COR-L47 (cell line): ENCODE data around the gene MAP3K14.
"Not testable (repeated sequence)": the region's sequence is repeated elsewhere in the genome, so short reads cannot be mapped to it uniquely, and the experiment has no call there.

Experiments
- DNase-seq: peaks from one replicate; lab custom pipeline; 2025; lab: John Stamatoyannopoulos, UW

Gene MAP3K14

DNA sequence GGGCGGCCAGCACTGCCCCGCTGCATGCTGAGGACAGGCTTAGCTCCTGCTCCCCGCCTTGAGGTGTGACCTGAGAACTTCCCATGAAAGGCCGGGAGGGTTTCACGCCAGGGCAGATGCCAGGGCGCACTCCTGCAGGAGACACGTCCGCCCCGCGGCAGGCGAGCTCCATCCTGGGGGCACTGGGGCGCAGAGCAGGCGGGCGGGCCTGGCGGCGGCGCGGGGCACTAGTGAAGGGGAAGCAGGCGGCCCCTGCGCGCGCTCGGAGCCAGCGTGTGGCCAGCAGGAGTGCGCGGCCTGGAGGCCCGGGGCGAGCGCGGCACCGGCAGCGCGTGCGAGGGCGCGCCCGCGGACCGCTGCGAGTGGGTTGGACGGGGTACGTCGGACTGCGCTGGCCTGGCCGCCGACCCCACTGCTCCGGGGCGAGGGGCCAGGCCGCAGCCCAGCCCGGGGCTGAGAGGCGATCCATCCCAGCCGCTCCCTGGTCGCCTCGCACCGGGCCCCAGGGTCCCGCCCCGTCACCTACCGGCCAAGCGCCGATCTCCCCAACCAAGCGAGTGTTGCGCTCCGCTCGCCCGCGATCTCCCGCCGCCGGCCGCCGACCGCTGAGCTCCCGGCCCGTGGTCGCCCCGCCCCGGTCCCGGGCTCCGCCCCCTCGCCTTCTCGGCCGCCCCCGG is at the start of gene MAP3K14:
Gene MAP3K14 (minus strand): TSS at position 587 of the 677 bp plus-strand sequence. CDS start 26,275 bp downstream, outside the sequence.
- peak; percentile 64 for DNase-seq

DNA sequence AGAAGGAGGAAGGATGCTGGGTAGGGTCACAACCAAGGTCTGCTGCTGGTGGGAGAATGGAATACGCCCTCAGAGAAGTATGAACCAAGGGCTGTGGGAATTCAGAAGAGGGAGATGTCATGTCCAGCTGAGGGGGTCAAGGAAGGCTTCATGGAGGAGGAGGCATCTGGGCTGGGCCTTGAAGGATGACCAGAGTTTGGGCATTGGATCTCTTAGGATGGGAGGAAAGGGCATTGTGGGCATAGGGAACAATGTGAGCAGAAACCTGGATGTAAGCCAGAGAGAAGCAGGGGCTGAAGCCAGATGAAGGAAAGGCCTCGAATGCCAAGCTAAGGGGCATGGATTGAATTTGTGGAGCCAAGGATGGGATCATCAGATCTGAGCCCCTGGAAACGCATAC is 49.2 kb upstream of the MAP3K14 start:
- DNase-seq = no peak

DNA sequence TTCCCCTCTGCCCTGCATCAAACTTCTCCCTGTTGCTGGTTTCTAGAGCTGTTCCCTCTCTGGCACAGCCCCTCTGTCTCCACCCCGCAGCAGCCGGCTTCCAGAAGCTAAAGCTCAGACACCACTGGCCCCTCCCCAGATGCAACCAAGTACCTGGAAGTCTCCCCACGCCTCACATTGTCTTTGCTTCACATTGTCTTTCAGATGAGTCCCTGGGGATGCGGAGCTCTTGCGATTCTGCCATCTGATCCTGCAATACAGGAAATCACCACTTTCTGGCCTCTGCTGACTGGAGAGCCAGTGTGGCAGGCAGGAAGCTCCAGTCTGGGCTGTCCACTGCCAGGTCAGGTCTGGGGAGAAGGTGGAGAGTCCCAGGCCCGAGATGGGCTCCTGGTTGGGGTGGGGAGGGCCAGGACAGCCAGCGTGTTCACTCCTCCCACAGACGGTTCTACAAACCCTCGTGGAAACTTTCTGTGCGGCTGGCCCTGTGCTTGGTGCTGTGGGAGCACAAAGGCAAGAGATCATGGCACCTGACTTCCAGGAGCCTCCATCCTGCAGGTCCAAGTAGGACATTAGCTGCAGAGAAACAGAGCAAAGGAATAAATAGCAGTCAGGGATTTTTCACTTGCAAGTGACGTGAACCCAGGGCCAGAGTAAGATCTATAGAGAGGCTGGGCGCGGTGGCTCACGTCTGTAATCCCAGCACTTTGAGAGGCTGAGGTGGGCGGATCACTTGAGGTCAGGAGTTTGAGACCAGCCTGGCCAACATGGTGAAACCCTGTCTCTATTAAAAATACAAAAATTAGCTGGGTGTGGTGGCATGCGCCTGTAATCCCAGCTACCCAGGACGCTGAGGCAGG is 47.9 kb upstream of the MAP3K14 start:
- DNase-seq = peak; percentile 53

DNA sequence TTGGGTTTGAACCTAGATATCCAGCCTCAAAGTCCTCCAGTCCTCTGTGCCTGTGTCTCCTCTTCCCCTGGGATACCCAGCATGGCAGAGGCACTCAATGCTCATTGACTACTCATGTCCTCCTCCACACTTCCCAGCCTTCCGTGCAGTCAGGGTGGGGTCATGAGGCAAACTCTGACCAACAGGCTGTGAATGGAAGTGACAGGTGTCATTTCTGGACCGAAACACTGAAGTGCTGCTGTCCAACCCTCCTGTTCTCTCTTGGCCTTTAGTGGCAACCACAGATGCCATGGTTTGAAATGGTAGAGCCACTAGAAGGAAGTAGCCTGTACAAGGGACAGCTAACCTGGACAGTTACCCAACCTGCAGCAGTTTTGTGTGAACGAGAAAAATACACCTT is 46.7 kb upstream of the MAP3K14 start:
- DNase-seq = no peak

DNA sequence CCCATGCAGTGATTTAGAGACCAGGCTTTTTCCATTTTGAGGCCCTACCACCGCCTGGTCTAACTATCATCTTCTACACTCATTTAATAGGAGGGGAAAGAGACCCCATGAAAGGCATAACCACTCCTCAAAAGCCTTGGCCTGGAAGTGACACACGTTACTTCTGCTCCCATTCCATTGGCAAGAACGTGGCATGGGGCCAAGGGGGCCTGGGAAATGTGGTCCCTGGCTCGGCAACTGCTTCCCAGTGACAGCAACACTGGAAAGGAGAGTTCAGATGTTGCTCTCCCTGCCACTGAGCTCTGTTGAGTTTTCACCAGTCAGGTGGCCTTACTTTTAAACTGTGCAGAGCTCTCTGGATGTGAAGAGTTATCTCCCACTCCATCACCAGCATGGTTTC is 45.2 kb upstream of the MAP3K14 start:
- DNase-seq = no peak

DNA sequence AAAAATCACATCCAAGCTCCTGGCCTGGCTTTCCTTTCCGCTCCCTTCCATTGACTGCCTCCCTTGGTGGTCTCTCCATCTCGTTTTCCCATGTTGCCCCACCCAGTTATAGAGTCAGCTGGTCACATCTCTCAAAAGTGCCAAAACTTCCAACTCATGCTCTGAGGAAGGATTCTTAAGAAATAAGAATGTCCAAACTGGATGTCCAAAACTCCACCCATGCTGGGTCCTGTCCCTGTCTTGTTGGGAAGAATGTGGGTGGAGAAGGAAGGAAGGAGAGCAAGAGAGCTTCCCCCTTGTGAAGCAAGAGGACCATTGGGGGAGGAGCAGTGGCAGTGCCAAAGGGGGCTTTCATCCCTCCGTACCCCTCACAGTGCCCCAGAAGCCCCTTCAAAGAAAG is 44.6 kb upstream of the MAP3K14 start:
- no peak for DNase-seq

DNA sequence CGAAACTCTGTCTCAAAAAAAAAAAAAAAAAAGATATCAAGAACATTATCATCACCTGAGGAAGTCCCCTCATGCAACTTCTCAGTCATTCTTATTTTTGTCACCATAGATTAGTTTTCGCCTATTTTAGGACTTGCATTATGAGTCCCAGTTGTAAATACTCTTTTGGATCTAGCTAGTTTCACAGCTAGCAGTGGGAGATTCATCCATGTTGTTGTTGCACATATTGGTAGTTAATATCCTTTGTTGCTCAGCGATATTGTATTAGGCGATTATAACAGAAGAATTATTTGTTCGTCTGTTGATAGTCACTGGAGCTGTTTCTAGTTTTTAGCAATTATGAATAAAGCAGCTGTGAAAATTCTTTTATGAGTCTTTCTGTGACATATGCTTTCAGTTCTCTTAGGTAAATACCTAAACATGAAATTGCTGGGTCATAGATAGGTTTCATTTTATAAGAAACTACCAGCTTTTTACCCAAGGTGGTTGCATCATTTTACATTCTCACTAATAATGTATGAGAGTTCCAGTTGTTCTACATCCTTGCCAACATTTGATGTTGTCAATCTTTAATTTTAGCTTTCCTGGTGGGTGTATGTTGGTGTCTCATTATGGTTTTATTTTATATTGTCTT is 40.7 kb upstream of the MAP3K14 start:
- no peak for DNase-seq

DNA sequence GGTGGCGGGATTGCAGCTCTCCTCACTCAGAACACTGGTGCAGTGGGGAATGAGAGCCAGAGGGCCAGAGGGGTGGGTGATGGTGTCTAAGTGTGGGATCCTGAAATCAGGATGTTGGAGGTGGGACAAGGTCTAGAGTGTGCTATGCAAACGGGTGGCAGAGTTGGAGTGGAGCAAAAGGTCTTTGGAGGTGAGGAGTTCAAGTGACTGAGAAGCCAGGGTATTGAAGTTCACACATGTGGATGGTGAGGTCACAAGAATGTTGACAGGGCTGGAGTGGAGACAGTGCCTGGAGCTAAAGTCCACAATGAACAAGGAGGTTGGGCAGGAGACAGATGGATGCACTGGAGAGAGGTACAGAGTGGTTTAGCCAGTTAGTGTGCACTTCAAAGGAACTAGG is 38.3 kb upstream of the MAP3K14 start:
- no peak for DNase-seq

DNA sequence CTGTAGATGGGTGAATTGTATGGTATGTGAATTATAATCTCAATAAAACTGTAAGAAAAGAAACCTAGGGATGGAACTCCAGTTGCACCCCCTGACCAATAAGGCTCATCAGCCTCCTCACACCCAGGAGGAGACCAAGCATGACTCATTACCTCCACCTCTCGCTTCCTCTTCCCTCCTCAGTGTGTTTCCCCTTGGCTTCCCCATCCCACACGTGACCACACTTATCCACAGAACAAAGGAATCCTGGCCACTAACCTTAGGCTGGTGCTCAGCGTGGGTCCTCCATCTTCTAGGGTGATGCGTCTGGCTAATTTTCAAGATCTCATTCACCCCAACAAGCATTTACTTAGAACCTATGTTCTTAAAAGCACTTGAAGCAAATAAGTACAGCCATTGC is 36.2 kb upstream of the MAP3K14 start:
- no peak for DNase-seq

DNA sequence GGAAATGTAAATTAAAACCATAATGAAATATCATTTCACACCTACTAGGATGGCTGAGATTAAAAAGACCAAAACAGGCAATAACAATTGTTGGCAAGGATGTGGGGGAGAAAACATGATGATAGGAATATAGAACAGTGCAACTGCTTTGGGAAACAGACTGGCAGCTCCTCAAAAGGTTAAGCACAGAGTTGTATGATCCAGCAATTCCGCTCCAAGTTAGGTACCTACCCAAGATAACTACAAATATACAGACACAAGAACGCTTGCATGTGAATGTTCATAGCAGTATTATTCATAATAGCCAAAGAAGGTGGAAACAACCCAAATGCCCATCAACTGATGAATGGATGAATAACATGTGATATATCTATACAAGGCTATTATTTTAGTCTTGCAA is 35.0 kb upstream of the MAP3K14 start:
- no peak for DNase-seq

DNA sequence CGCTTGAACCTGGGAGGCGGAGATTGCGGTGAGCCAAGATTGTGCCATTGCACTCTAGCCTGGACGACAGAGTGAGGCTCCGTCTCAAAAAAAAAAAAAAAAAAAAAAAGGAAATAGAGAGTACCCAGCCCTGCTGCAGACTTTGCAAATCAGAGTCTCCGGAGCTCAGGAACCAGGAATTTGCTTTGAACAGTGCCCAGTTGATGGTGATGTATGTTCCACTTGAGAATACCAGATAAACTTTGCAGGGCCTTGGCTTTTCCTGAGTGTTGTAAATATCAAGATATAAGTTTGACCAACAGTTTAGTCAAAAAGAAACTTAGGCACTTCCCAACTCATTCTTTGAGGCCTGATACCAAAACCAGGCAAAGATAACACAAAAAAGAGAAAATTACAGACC is 30.6 kb upstream of the MAP3K14 start:
- no peak for DNase-seq

DNA sequence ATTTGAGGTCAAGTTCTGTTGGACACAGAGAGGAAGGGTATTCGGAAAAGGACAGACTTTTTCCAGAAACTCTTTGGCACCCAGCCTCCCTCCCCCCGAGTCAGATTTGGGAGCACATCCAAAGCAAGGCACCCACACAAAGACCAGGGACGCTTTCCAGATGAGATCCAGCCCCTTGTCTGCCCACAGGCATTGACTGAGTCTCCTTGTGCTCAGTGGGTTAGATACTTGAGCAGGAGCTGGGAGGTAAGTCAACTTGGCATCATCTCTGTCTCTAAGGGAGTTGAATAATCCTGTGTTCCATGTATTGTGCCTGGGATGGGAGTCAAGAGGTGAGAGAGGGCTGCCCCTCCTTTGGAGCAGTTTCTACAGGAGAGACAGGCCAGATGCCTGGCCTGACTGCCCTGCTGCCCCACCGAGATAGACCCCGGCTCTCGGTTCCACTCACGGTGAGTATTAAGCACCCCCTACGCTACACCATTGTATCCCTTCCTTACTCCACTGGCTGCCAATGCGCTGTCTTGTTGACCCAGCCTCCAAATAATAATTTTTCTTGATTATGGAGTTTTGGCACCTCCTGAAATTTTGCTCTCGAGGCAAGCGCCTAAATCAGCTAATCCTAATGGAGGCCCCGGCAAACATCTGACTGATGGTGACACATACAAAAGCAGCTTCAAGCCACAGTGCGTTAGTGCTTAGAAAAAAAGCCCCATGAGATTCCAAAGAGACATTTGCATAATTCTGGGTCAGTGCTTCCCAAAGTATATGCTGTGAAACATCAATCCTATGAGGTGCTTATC is 29.6 kb upstream of the MAP3K14 start:
- DNase-seq = no peak

DNA sequence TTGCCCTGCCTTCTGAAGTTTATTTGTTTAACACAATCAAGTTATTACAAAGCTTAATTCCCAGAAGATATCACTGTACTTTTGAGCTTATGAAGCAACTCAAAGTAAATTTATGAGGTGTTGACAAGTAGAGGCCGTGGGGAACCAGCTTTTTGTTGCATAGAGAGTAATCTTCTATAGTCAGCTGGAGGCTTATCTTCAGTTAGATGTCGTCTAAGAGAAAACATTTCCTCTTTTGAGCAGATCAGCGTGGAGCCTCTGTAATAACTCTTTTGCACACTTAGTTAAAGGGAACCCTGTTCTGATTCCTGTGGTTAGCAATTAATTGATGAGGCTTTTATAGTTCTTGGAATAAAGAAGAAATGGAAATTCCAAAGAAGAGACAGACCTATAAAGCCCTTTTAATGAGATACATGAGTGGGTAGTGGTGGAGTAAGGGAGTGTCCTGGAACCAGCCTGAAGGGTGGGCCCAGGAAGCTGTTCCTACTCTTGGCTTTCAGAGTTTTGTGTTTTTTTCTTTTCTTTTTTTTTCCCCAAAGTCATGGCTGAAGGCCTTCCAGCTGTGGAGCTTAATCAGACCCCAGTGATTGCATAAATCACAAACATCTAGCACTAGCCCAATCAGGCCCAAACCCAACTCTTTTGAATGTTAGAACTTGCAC is 28.9 kb upstream of the MAP3K14 start:
- DNase-seq = no peak

DNA sequence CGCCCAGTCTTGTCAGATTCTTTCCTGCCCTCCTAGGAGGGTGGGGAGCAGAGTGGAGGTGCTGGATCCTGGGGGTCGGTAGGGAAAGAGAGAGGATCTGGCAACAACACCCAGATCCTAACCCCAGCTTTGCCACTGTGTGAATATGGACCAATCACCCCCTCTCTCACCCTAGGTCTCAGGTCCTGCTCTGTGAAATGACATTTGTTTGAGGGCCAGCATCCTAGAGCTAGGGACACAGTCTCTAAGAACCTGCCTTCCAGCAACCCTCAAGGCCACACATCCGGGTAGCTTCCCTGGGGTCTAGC is 28.4 kb upstream of the MAP3K14 start:
- no peak for DNase-seq

DNA sequence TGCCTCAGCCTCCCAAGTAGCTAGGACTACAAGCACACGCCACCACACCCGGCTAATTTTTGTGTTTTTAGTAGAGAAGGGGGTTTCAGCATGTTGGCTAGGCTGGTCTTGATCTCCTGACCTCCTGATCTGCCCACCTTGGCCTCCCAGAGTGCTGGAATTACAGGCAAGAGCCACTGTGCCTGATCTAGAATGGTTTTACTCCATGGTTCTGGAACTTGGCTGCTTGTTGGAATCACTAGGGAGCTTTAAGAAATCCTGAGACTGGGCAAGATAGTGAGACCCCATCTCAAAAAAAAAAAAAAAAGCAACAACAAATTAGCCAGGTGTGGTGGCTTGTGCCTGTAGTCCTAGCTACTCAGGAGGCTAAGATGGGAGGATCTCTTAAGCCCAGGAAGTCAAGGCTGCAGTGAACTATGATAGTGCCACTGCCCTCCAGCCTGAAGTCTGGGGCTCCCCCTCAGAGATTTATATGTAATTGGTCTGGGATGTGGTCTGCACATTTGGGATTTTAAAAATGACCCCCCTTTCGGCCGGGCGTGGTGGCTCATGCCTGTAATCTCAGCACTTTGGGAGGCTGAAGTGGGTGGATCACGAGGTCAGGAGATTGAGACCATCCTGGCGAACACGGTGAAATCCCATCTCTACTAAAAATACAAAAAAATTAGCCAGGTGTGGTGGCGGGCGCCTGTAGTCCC is 27.3 kb upstream of the MAP3K14 start:
- not testable (repeated sequence) for DNase-seq

DNA sequence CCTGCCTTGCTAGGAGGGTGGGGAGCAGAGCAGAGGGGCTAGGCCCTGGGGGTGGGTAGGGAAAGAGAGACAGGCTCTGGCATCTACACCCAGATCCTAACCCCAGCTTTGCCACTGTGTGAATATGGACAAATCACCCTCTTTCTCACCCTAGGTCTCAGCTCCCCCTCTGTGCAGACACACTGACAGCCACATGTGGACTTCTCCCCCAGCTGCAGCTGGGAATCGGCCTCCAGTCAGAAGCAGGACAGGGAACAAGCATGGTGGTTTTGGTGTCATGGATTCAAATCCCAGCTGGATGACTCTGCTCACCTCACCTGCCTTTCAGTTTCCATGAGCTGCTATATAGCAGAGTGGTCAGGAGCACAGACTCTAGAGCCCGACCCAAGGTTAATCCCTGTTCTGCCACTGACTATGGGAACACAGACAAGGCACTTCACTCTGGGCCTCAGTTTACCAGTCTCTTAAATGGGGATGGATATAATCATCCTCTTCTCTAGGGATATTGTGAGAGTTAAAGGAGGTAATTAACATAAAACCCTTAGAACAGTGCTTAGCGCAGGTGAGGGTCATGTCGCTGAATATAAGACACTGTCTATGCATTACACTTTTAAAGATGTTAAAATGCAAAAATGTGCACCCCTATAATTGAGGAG is 26.2 kb upstream of the MAP3K14 start:
- no peak for DNase-seq

DNA sequence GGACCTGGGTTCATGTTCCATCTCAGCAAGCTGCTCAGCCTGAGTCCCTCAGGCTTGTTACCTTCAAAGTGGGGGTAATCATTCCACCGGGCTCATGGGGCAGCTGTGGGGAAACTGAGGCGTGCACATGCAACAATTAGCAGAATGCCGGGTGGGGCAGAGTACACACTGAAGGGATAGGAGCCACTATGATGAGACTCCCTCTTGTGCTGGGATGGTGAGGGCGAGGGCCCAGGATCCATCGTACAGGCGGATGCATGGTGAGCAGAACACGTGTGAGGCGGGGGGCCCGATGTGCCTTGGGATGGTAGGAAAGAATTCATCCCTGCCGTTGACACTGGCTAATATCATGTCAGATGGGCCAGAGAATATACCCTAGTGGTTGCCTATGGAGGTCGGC is 25.5 kb upstream of the MAP3K14 start:
- no peak for DNase-seq

DNA sequence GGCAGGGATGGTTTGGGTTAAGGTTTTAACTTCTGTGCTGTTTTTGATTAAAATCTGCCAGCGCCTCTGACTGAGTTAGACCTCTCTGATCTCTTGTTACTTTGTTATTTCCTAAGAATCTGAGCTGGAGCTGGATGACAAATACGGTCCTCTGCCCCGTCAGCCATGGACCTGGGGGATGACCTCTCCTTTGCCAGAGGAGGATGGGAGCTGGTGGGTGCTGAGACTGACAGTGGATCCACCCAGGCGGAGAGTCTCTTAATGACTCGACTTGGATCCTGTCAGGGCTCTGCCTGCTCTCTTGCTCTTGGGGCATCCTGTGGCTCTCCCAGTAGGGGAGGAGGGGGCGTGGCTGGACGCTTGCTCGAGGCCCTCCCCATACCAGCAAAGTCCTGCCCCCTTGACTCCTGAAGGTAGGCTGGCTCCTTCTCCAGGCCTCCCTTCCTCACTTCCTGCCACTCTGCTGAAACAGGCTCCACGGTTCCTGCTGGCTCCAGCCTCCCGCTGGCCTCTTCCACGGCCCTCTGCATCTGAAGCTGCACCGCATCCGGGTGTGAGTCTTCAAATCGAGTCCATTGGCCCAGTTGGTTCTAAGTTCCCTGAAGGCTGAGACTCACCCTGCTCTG is 24.8 kb upstream of the MAP3K14 start:
- peak; percentile 4 for DNase-seq

DNA sequence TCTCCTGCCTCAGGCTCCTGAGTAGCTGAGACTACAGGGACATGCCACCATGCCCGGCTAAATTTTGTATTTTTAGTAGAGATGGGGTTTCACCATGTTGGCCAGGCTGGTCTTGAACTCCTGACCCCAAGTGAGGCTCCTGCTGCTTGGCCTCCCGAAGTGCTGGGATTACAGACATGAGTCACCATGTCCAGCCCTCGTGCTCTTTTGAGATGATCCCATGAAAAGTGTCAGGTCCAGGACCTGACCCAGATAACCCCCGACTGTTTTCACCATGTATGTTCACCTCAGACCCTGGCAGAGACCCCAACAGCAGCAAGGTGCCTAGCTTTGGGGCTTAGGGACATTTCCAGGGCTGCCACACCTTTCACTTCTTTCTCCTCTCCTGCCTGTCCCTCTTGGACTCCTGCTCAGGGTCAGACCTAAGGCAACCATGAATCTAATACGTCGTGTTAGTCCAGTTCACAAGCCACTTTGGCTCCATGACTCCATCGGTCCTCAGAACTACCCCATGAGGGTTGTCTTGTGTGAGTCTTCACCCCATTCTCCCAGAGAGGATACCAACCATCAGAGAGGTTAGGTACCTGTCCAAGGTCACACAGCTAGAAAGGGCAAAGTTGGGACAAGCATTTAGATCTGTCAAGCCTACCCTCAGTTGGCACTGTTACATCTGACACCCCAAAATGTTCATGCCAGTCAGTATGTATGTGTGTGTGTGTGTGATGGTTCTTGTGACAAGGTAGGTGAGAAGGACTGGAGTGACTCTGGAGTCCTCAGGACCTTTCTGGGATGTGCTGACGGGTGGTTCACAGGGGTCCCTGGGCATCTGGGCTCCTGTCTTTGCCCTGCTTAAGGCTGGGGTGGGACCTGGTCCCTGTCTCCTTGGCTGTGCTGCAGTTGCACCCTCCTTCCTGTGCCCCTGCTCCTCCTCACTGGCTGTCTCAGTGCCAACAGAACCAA is 23.1 kb upstream of the MAP3K14 start:
- no peak for DNase-seq
